Transverse colon (tissue), 4 donors: Measurements from ENCODE around the gene KLHL29.

Experiments used
- CTCF ChIP-seq, 5 experiments: fragments of 200-600 bp in 3 of 5; fragments of 450-650 bp in 2 of 5; sonication (generic) in 3 of 5; IDR thresholded peaks; 1 replicate in 2 of 5; 2 replicates in 3 of 5; pipeline ENCODE4 v1.5.1; 2016 to 2017; ENCODE audit warnings: antibody characterized with exemption in 5 of 5, inconsistent platforms in 3 of 5, mild to moderate bottlenecking in 2 of 5, moderate library complexity in 1 of 5
- EP300 ChIP-seq: sonication (generic); formaldehyde crosslinking; IDR thresholded peaks from one replicate; pipeline ENCODE4 v1.6.1; 2017; ENCODE audit warnings: antibody characterized with exemption, low read depth
- POLR2A ChIP-seq: fragments of 450-650 bp; IDR thresholded peaks from one replicate; pipeline ENCODE4 v1.6.1; 2016; ENCODE audit warnings: antibody characterized with exemption, mild to moderate bottlenecking, moderate library complexity
- POLR2AphosphoS5 ChIP-seq, 3 donors: sonication (generic); formaldehyde crosslinking; IDR thresholded peaks; one replicate each; pipeline ENCODE4 v1.6.1; 2016; ENCODE audit warnings: antibody characterized with exemption in 3 of 3

GRCh38 chr2:23622466-23622865, 237.5 kb downstream of the KLHL29 start:
- no peak for TF ChIP-seq POLR2AphosphoS5 (IDR thresholded peaks at IDR 0.05)
- TF ChIP-seq EP300 = no peak
- TF ChIP-seq CTCF (IDR thresholded peaks at IDR 0.05) = no peak
- no peak for TF ChIP-seq POLR2A
